IMR-90 (cell line): Measurements from ENCODE around the gene NNMT. TPM values are rescaled to one million over a fixed set of nuclear protein-coding genes. Genes with fewer than 3 reads are reported as not detected.
A peak's percentile ranks its signal among the peaks of the same experiment; 100 is the strongest.

Source experiments
- ATAC-seq: fragments of 200-7000 bp; cut with Tn5 transposase; 2 replicates; pipeline ENCODE4 v1.9.1; 2020; ENCODE audit warnings: low read depth, mild to moderate bottlenecking, moderate library complexity
- BruUV-seq: library from RNA; stranded (reverse); fragments of 400-500 nt; replicated peaks from 2 replicates; lab custom pipeline; 2021; lab: Mats Ljungman, UMichigan
- CTCF ChIA-PET: fragments of 300-600 bp; formaldehyde crosslinking; extraction: SDS; loops from one replicate; lab custom pipeline; 2021; ENCODE audit warnings: antibody characterized with exemption; lab: Yijun Ruan, JAX
- POLR2A ChIA-PET: fragments of 300-600 bp; sonication (Branson Sonifier 250); formaldehyde crosslinking; loops from one replicate; lab custom pipeline; 2022; ENCODE audit warnings: antibody characterized with exemption; ENCODE audit not compliant: unreplicated experiment; lab: Charles Lee
- DNase-seq: peaks from one replicate; pipeline ENCODE4 v3.0.0; 2013
- H2AFZ ChIP-seq: replicated peaks from 2 replicates; pipeline ENCODE3; 2013; ENCODE audit warnings: low read length, mild to moderate bottlenecking; ENCODE audit not compliant: poor library complexity
- H2AK5ac ChIP-seq: 2 replicates; pipeline ENCODE4 v1.6.1; 2013; ENCODE audit warnings: low read depth, low read length, inconsistent platforms
- H2AK9ac ChIP-seq: replicated peaks from 2 replicates; pipeline ENCODE3; 2013; ENCODE audit warnings: mild to moderate bottlenecking, low read depth, low read length, moderate library complexity; ENCODE audit not compliant: poor library complexity
- H2BK120ac ChIP-seq: 2 replicates; pipeline ENCODE4 v1.6.1; 2013; ENCODE audit warnings: low read depth, low read length, inconsistent platforms
- H2BK15ac ChIP-seq: 3 replicates; pipeline ENCODE4 v1.6.1; 2013; ENCODE audit warnings: low read depth, low read length, inconsistent platforms
- H2BK20ac ChIP-seq: 2 replicates; pipeline ENCODE4 v1.6.1; 2013; ENCODE audit warnings: low read depth, mild to moderate bottlenecking, inconsistent platforms, low read length, moderate library complexity
- H2BK5ac ChIP-seq: 2 replicates; pipeline ENCODE4 v1.6.1; 2013; ENCODE audit warnings: mild to moderate bottlenecking, low read depth, low read length, inconsistent platforms; ENCODE audit not compliant: poor library complexity, severe bottlenecking
- H3K14ac ChIP-seq: replicated peaks from 2 replicates; pipeline ENCODE4 v1.6.1; 2013; ENCODE audit warnings: low read depth, low read length, inconsistent platforms
- H3K18ac ChIP-seq: 2 replicates; pipeline ENCODE4 v1.6.1; 2013; ENCODE audit warnings: low read depth, low read length, control low read depth
- H3K23ac ChIP-seq: 2 replicates; pipeline ENCODE4 v1.6.1; 2013; ENCODE audit warnings: low read depth, low read length, inconsistent platforms
- H3K27ac ChIP-seq: 2 replicates; pipeline ENCODE4 v1.5.1; 2013; ENCODE audit warnings: mild to moderate bottlenecking, control low read depth, low read length; ENCODE audit not compliant: insufficient read depth
- H3K27me3 ChIP-seq: 2 replicates; pipeline ENCODE4 v1.6.1; 2013; ENCODE audit warnings: low read length; ENCODE audit not compliant: control insufficient read depth, insufficient read depth
- H3K36me3 ChIP-seq: 2 replicates; pipeline ENCODE4 v1.6.1; 2013; ENCODE audit warnings: low read length, mixed read lengths; ENCODE audit not compliant: control insufficient read depth, insufficient read depth
- H3K4ac ChIP-seq: 2 replicates; pipeline ENCODE4 v1.6.1; 2013; ENCODE audit warnings: low read depth, low read length, inconsistent platforms
- H3K4me1 ChIP-seq: 2 replicates; pipeline ENCODE4 v1.6.1; 2013; ENCODE audit warnings: low read length, mixed read lengths; ENCODE audit not compliant: control insufficient read depth, insufficient read depth
- H3K4me2 ChIP-seq: 2 replicates; pipeline ENCODE4 v1.6.1; 2013; ENCODE audit warnings: low read depth, mild to moderate bottlenecking, control low read depth, low read length, moderate library complexity
- H3K4me3 ChIP-seq: 2 replicates; pipeline ENCODE4 v1.5.1; 2013; ENCODE audit warnings: low read depth, mild to moderate bottlenecking, control low read depth, low read length, moderate library complexity; ENCODE audit not compliant: insufficient read depth
- H3K56ac ChIP-seq: 2 replicates; pipeline ENCODE4 v1.6.1; 2013; ENCODE audit warnings: low read length, inconsistent platforms; ENCODE audit not compliant: insufficient read depth; ENCODE audit errors: extremely low read depth
- H3K79me1 ChIP-seq, 2 experiments: 2 replicates each; pipeline ENCODE4 v1.6.1; 2013; ENCODE audit warnings: low read length in 2 of 2, inconsistent platforms in 1 of 2, low read depth in 1 of 2
- H3K9ac ChIP-seq: 2 replicates; pipeline ENCODE4 v1.6.1; 2013; ENCODE audit warnings: low read depth, low read length, control low read depth
- H3K9me1 ChIP-seq: 2 replicates; pipeline ENCODE4 v1.6.1; 2013; ENCODE audit warnings: low read length, inconsistent platforms; ENCODE audit not compliant: insufficient read depth
- H3K9me3 ChIP-seq: 2 replicates; pipeline ENCODE4 v1.6.1; 2013; ENCODE audit warnings: low read length; ENCODE audit not compliant: control insufficient read depth, insufficient read depth
- H4K20me1 ChIP-seq: 2 replicates; pipeline ENCODE4 v1.6.1; 2013; ENCODE audit warnings: low read length, inconsistent platforms; ENCODE audit not compliant: insufficient read depth
- H4K5ac ChIP-seq: 2 replicates; pipeline ENCODE4 v1.6.1; 2013; ENCODE audit warnings: mild to moderate bottlenecking, low read depth, low read length, control low read depth
- H4K8ac ChIP-seq, 2 experiments: 2 replicates each; pipeline ENCODE4 v1.6.1; 2013; ENCODE audit warnings: low read depth in 2 of 2, low read length in 2 of 2, control low read depth in 1 of 2, inconsistent platforms in 1 of 2
- H4K91ac ChIP-seq: 2 replicates; pipeline ENCODE4 v1.6.1; 2013; ENCODE audit warnings: low read depth, low read length, inconsistent platforms; ENCODE audit not compliant: insufficient read depth
- CHD1 ChIP-seq: IDR thresholded peaks from 2 replicates; pipeline ENCODE4 v1.6.1; 2012; ENCODE audit warnings: low read depth, low read length, improper control_type of control experiment
- MAFK ChIP-seq: IDR thresholded peaks from 2 replicates; pipeline ENCODE4 v1.6.1; 2012; ENCODE audit warnings: low read depth, low read length, improper control_type of control experiment
- WGBS, 2 experiments: methylation state at CpG; one replicate each; pipeline versions ENCODE4 v1.1.5 to v1.1.7; 2013; ENCODE audit warnings: missing lambda C conversion rate in 2 of 2; ENCODE audit not compliant: insufficient read length in 1 of 2; ENCODE audit errors: extremely low coverage in 2 of 2; 5-methylcytosine and 5-hydroxymethylcytosine counted together
- dilution Hi-C: fragments of 300-500 bp; cut with HindIII; formaldehyde crosslinking; loops from one replicate; pipeline ENCODE4 v1.14.3; 2018; ENCODE audit warnings: low sequenced_read_pairs; ENCODE audit not compliant: unreplicated experiment
- in situ Hi-C: fragments of 300-500 bp; cut with MboI; formaldehyde crosslinking; loops from 3 replicates; pipeline ENCODE4 v1.14.3; 2019; ENCODE audit warnings: low sequenced_read_pairs, inconsistent platforms, mixed read lengths
- intact Hi-C: fragments of 100-400 bp; cut with micrococcal nuclease; formaldehyde crosslinking; loops from 2 replicates; pipeline ENCODE4 v1.10.0; 2022
- polyA plus RNA-seq, 3 experiments: library from polyadenylated mRNA; depleted of rRNA; stranded (reverse); fragments of >200 nt; gene quantifications; 2 replicates each; pipeline ENCODE4 v1.2.3, GENCODE V29; 2012; ENCODE audit warnings: low replicate concordance in 1 of 3
- total RNA-seq: library from RNA; depleted of rRNA; stranded (reverse); fragments of >200 nt; gene quantifications from 2 replicates; pipeline ENCODE4 v1.2.3, GENCODE V29; 2012

Gene NNMT
- total and polyA plus RNA-seq, 2 of the 4 experiments (the other 2 are of a cell fraction): 79.7 to 108 TPM

DNA sequence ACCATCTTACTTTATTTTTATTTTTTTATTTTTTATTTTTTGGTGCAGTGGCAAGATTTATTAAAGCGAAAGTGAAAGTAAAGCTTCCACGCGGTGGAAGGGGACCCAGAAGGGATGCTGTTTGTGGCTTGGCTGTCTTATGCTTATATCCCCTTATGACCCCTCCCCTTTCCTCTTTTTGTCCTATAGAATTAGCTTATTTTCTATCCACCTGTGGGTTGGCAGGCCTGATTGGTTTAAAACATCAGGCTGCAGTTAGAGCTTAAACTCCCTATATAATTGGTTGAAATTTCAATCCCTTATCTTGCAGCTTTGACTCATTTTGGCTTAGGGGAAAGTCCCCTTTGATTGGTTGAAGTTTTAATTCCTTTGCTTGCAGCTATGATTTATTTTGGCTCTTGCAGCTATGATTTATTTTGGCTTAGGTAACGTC is 50.5 kb downstream of the NNMT start:
- Histone ChIP-seq H3K9me1 (no peaks in the 10 kb centered on the region; the same call in 1 of the 2 replicates), H3K79me1 (no peaks in the 10 kb centered on the region; a peak in 1 of 4 replicates), H2BK15ac (no peak overlapping the region), H3K4me3 (no peak overlapping the region), H4K5ac (peak overlapping the region; percentile 67; the same call in 1 of the 2 replicates), H3K4ac (no peak overlapping the region), H3K23ac (no peak overlapping the region), H3K18ac (no peak overlapping the region), H4K8ac (no peak overlapping the region), H3K14ac (no peak overlapping the region), H2AK9ac (no peak overlapping the region), H3K9ac (no peak overlapping the region), H3K9me3 (no peaks in the 10 kb centered on the region), H3K4me1 (no peaks in the 10 kb centered on the region), H3K27me3 (no peaks in the 10 kb centered on the region), H3K27ac (no peak overlapping the region), H2BK5ac (no peak overlapping the region), H2BK20ac (no peak overlapping the region), H4K20me1 (no peaks in the 10 kb centered on the region), H2AK5ac (no peak overlapping the region), H2BK120ac (no peak overlapping the region), H2AFZ (no peak overlapping the region), H4K91ac (no peak overlapping the region), H3K36me3 (no peaks in the 10 kb centered on the region), H3K4me2 (no peak overlapping the region), H3K56ac (no peak overlapping the region)
- DNase-seq (no peak), ATAC-seq (no peak)
- in situ Hi-C loops (loop anchor here (10.0 to 25.0 kb wide), 2 partner anchors 238 to 1941 kb away; no protein-coding TSS in a partner anchor), dilution Hi-C loops (no loop called here), intact Hi-C loops (no loop called here)
- no CpG with 5 or more reads among the region's 4 CpGs for WGBS, 2 experiments
- BruUV-seq: no TSS peak
- ChIA-PET POLR2A (no interaction called here), CTCF (interaction anchor here (1.4 kb wide), 1 partner anchor 66 kb away, joined by 3 read pairs; no protein-coding TSS in a partner anchor)
- no peak for TF ChIP-seq CHD1
- no peak for TF ChIP-seq MAFK
